Calu3 (cell line): ENCODE measurements around the gene EME2. TPM values are rescaled to one million over a fixed set of nuclear protein-coding genes. Genes with fewer than 3 reads are reported as not detected.

Source experiments
- BruUV-seq: library from RNA; stranded (reverse); fragments of 400-500 nt; replicated peaks from 2 replicates; lab custom pipeline; 2021; lab: Mats Ljungman, UMichigan
- CTCF ChIA-PET: fragments of 300-600 bp; sonication (Branson Sonifier 250); formaldehyde crosslinking; loops from one replicate; lab custom pipeline; 2022; ENCODE audit warnings: antibody characterized with exemption; lab: Charles Lee
- DNase-seq: peaks from one replicate; pipeline ENCODE4 v3.0.0; 2022
- H3K27ac Mint-ChIP-seq: one replicate; pipeline ENCODE4 v1.8.0; 2022; ENCODE audit warnings: mixed read lengths; ENCODE audit not compliant: unreplicated experiment
- H3K27me3 Mint-ChIP-seq: one replicate; pipeline ENCODE4 v1.8.0; 2022; ENCODE audit warnings: mixed read lengths; ENCODE audit not compliant: unreplicated experiment
- H3K36me3 Mint-ChIP-seq: one replicate; pipeline ENCODE4 v1.8.0; 2022; ENCODE audit warnings: mild to moderate bottlenecking, moderate library complexity, mixed read lengths; ENCODE audit not compliant: insufficient read depth, unreplicated experiment
- H3K4me1 Mint-ChIP-seq: one replicate; pipeline ENCODE4 v1.8.0; 2022; ENCODE audit warnings: mild to moderate bottlenecking, low read depth, mixed read lengths; ENCODE audit not compliant: unreplicated experiment
- H3K4me3 Mint-ChIP-seq: one replicate; pipeline ENCODE4 v1.8.0; 2022; ENCODE audit warnings: mild to moderate bottlenecking, low read depth, moderate library complexity, mixed read lengths; ENCODE audit not compliant: unreplicated experiment
- H3K9me3 Mint-ChIP-seq: one replicate; pipeline ENCODE4 v1.8.0; 2022; ENCODE audit warnings: low read depth, mixed read lengths; ENCODE audit not compliant: unreplicated experiment
- intact Hi-C: fragments of 100-400 bp; cut with micrococcal nuclease; formaldehyde crosslinking; loops from one replicate; pipeline ENCODE4 v1.10.0; 2022; ENCODE audit not compliant: unreplicated experiment
- total RNA-seq: library from RNA; stranded (reverse); gene quantifications from 2 replicates; pipeline ENCODE4 v1.2.3, GENCODE V29; 2022
- TF ChIP-seq, protein P1 (sequence below): fragments of 200-600 bp; IDR thresholded peaks from one replicate; pipeline ENCODE4 v1.8.0; 2022; ENCODE audit warnings: antibody characterized with exemption; ENCODE audit not compliant: unreplicated experiment

EME2 gene
- total RNA-seq, 1 experiment from 2014 or later = 30.8 TPM

- Mint-ChIP-seq H3K4me3 (no peak overlapping the region), H3K27ac (no peak overlapping the region), H3K4me1 (no peaks in the 10 kb centered on the region), H3K27me3 (no peaks in the 10 kb centered on the region), H3K9me3 (no peaks in the 10 kb centered on the region), H3K36me3 (peaks cover 69% of the 10 kb centered on the region)
- BruUV-seq = no TSS peak
- TF ChIP-seq, protein P1, sequence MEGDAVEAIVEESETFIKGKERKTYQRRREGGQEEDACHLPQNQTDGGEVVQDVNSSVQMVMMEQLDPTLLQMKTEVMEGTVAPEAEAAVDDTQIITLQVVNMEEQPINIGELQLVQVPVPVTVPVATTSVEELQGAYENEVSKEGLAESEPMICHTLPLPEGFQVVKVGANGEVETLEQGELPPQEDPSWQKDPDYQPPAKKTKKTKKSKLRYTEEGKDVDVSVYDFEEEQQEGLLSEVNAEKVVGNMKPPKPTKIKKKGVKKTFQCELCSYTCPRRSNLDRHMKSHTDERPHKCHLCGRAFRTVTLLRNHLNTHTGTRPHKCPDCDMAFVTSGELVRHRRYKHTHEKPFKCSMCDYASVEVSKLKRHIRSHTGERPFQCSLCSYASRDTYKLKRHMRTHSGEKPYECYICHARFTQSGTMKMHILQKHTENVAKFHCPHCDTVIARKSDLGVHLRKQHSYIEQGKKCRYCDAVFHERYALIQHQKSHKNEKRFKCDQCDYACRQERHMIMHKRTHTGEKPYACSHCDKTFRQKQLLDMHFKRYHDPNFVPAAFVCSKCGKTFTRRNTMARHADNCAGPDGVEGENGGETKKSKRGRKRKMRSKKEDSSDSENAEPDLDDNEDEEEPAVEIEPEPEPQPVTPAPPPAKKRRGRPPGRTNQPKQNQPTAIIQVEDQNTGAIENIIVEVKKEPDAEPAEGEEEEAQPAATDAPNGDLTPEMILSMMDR = no peak
- CTCF ChIA-PET = no interaction called here
- DNase-seq = no peak
- intact Hi-C loops = no loop called here
Observed at GRCh38 chr16:1787056-1787321, 14.4 kb downstream of the EME2 start.

GRCh38 chr16:1787322-1788094, 14.9 kb downstream of the EME2 start:
- H3K27me3 Mint-ChIP-seq = no peaks in the 10 kb centered on the region
- peaks cover 64% of the 10 kb centered on the region for H3K36me3 Mint-ChIP-seq
- intact Hi-C loops = no loop called here
- no peaks in the 10 kb centered on the region for H3K4me1 Mint-ChIP-seq
- no peak overlapping the region for H3K4me3 Mint-ChIP-seq
- DNase-seq = no peak
- BruUV-seq = no TSS peak
- no peaks in the 10 kb centered on the region for H3K9me3 Mint-ChIP-seq
- H3K27ac Mint-ChIP-seq = no peak overlapping the region
- TF ChIP-seq, protein P1 = no peak
- CTCF ChIA-PET = no interaction called here

- CTCF ChIA-PET = interaction anchor here (0.5 kb wide), 1 partner anchor 732 kb away, joined by 3 read pairs; the partner anchor contains the start of gene AMDHD2
- Mint-ChIP-seq H3K36me3 (peaks cover 57% of the 10 kb centered on the region), H3K27me3 (no peaks in the 10 kb centered on the region), H3K9me3 (no peaks in the 10 kb centered on the region), H3K4me3 (no peak overlapping the region), H3K4me1 (no peaks in the 10 kb centered on the region), H3K27ac (no peak overlapping the region)
- TF ChIP-seq, protein P1 = no peak
- intact Hi-C loops = no loop called here
- BruUV-seq = no TSS peak
- DNase-seq = no peak
Observed at GRCh38 chr16:1788095-1788707, 15.6 kb downstream of the EME2 start.

DNA sequence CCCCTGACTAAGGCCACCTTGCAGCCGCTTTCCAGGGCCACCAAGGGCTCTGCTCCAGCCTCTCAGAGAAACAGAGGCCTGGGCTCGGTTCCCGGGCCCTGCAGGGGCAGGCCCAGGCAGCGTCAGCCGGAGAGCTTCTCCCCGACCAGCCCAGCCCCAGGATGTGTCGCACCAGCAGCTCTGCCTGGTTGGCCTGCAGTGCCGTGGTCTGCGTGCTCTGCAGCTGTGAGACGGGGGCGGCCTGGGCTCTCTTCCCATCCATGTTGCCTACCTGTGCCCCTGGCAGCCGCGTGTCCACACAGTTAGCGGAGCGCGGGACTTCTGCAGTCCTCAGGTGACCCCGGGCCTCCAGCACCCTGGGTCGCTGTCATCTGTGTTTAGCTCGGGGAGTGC, 16.1 kb downstream of the EME2 start:
- CTCF ChIA-PET = no interaction called here
- no peaks in the 10 kb centered on the region for H3K4me1 Mint-ChIP-seq
- BruUV-seq = no TSS peak
- TF ChIP-seq, protein P1 = no peak
- H3K9me3 Mint-ChIP-seq = no peaks in the 10 kb centered on the region
- H3K27me3 Mint-ChIP-seq = no peaks in the 10 kb centered on the region
- peaks cover 52% of the 10 kb centered on the region for H3K36me3 Mint-ChIP-seq
- no peak for DNase-seq
- intact Hi-C loops = no loop called here
- no peak overlapping the region for H3K4me3 Mint-ChIP-seq
- H3K27ac Mint-ChIP-seq = no peak overlapping the region
